ENCODE data around the gene TFPT. TPM values are rescaled to one million over a fixed set of nuclear protein-coding genes. Genes with fewer than 3 reads are reported as not detected.

TFPT gene
- polyA plus RNA-seq, 1 donor = 13.5 TPM

DNA sequence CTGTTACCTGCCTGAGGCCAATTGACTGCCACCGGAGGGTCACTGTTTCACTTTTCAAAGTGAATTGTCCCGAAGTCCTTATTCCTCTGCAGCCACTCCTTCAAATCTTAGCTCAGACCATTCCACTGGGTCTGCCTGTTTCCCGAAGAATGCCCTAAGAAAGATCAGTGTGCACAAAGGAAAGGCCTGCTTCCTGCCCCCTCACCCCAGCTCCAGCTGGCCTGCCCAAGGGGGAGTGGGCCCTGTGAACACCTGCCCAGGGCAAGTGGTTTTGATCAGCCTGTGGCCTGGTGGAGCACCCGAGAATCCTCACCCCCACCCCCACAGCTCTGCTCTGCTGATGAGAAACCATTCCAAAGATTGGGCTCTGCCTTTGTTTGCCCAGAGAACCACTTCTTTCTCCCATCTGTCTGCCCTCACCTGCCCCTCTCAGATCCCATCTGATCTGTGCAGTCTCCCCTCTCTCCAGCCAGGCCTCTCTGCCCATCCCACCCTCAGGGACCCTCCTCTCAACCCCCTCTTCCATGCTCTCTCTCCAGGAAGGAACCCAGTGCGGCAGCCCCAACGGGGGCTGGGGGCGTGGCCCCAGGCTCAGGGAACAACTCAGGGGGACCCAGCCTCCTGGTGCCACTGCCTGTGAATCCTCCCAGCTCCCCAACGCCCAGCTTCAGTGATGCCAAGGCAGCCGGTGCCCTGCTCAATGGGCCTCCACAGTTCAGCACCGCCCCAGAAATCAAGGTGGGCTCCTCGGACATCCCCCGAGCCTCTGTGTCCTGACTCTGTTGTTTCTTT is 33.8 kb upstream of the TFPT start:
- DNase-seq (ENCODE audit: low read depth) = no peak

GRCh38 chr19:54148158-54148557 is 32.7 kb upstream of the TFPT start:
- no peak for DNase-seq (ENCODE audit: low read depth)

DNA sequence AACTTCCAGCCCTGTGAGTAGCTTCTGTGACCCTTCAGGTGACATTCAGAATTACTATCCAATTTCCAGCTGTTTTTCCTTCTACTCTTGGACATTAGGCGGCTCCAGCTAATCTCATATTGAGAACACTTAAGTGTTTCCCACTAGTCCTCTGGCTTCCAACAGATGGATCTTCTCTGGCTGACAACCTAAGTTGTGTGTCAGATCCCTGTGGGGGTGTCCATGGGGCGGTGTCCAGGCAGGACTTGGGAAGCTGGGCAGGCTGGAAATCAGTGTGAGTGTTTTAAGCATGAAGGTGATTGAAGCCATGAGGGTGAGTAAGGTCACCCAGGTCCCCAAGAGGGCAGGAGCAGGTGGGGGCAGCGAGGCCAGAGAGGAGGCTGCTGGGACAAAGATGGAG is 32.2 kb upstream of the TFPT start:
- DNase-seq (ENCODE audit: low read depth) = no peak

GRCh38 chr19:54145541-54146158 is 30.2 kb upstream of the TFPT start:
- no peak for DNase-seq (ENCODE audit: low read depth)

- DNase-seq (ENCODE audit: low read depth) = no peak
Measured at GRCh38 chr19:54142166-54142780, 26.8 kb upstream of the TFPT start.

- DNase-seq (ENCODE audit: low read depth) = no peak
Measured at GRCh38 chr19:54141356-54141755, 25.9 kb upstream of the TFPT start.

DNA sequence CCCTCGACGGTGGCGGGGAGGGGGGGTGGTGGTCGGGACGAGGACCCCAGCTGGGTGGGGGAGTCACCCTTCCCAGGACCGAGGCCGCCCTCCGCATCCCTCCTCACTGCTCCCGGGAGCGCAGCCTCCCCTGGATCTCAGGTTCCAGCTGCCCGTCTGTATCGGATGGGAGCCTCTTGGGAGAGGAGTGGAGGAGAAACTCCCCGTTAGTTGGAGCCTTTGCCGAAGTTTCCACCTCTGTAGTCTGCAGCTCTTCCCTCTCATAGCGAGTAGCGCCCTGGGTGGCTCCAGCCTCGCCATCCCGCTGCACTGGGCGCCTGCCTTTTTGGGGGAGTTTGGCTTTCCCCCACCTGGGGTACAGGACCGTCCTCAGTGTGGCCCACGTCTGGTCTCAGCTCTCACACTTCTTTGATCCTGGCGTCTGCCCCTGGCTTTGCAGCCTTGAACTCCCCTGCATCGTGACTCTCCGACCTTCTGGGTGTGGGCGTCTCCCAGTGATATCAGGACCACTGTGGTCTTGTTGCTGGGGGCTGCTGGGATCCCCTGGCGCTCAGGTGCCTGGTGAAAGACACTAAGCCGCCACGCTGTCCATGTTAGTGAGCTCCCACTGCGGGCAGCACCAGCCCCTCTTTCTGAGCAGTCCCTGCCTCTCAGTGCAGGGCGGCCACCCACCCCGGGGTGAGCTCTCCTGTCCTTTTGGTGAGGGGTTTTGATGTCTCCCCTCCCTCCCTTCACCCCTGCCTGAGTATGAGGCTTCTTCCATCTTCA is 23.2 kb upstream of the TFPT start:
- no peak for DNase-seq (ENCODE audit: low read depth)

DNA sequence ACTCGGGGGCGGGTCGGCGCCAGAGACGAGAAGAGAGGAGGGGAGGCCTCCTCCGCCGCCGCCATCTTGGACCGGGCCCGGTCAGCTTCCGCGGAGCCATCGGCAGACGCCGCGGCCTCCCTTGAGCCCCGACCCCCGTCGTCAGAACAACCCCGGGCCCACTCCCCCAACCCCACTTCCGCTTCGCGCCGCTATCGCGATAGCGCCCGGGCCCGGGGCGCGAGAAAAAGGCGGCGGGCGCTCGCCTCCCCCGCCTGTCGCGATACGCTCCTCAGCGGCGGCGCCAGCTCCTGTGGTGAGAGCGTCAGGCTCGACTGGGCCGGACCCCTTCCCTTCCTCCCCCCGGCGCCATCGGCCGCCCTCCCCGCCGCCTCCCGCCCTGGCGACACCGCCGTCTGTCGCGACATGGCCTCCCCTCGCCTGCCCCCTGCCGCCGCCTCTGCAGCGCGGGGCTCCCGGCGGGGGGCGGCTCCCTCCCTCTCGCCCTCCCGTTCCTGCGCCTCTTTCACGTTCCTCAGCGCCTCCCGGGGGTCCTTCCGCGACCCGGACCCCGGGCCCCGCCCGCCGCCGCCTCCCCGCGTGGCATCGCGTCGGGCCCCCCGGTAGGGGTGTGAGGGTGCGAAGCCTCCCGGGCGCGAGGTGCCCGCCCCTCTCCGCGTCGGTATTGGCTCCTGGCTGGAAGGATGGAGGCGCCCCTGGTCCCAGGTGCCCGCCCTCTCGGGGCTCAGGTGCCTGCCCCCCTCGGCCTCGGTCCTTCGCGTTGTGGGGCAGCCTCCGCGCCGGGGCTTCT is 22.4 kb upstream of the TFPT start, which contains the start of gene CNOT3:
TSS of gene CNOT3 (plus strand) at position 64 of the 790 bp plus-strand sequence. CDS start 5,217 bp downstream, outside the sequence.
- no peak for DNase-seq (ENCODE audit: low read depth)

GRCh38 chr19:54136864-54137698 is 21.6 kb upstream of the TFPT start:
- DNase-seq (ENCODE audit: low read depth) = peak; percentile 99

GRCh38 chr19:54136086-54136863 is 20.8 kb upstream of the TFPT start:
- DNase-seq (ENCODE audit: low read depth) = no peak

DNA sequence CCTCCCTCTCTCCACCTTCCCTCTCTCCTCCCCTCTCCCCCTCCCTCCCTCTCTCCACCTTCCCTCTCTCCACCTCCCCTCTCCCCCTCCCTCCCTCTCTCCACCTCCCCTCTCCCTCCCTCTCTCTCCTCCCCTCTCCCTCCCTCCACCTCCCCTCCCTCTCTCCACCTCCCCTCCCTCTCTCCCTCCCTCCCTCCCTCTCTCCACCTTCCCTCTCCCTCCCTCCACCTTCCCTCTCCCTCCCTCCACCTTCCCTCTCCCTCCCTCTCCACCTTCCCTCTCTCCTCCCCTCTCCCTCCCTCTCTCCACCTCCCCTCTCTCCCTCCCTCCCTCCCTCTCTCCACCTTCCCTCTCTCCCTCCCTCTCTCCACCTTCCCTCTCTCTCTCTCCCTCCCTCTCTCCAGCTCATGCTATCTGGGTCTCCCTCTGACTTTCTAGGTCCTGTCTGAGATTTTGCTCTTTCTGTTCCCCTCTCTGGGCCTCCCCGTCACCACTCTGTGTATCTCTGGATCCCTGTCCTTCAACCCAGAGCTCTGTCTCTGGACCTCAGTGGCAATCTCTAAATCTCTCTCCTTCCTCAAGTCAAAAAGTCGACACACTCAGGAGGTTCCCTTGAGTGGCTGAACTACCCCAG is 18.6 kb upstream of the TFPT start:
- no peak for DNase-seq (ENCODE audit: low read depth)

- peak; percentile 24 for DNase-seq (ENCODE audit: low read depth)
Measured at GRCh38 chr19:54133312-54133956, 18.0 kb upstream of the TFPT start.

- DNase-seq (ENCODE audit: low read depth) = no peak
Measured at GRCh38 chr19:54129617-54129996, 14.2 kb upstream of the TFPT start.

- DNase-seq (ENCODE audit: low read depth) = no peak
Measured at GRCh38 chr19:54128796-54129616, 13.5 kb upstream of the TFPT start.

DNA sequence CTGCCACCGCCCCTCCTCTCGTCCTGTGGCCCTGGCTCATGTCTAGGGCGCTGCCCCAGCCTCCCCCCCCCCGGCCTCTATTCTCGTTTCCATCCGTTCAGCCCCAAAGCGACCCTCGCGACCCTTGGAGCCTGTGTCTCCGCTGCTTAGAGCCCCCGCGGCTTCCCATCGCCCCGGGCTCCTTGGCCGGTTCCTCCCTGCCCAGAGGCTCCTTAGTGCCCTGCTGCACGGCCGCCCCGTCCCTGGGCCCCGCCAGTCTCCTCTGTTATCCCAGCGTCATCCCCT is 12.9 kb upstream of the TFPT start:
- DNase-seq (ENCODE audit: low read depth) = no peak

- no peak for DNase-seq (ENCODE audit: low read depth)
Measured at GRCh38 chr19:54127688-54128440, 12.4 kb upstream of the TFPT start.

DNA sequence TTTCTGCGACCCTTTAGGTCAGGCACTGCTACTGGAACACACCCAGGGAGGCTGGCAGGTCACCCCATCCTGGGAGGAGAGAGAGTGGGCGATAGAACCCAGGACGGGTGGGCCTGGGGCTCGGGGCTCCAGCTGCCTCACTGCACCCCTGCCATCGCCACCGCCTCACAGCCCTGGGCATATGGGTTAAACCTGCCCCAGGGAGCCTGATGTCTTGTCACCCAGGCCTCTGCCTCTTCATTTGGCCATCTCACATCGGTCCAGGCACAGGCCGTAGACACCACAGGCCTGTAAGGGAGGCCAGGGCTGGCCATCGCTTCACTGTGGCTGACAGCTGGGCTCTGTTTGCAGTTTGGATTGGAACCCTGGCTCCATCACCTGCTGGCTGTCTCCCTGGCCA is 10.3 kb upstream of the TFPT start:
- DNase-seq (ENCODE audit: low read depth) = no peak

Data from forelimb muscle (tissue), 1 donor.